ENCODE data around the gene ALDH1L2. TPM values are rescaled to one million over a fixed set of nuclear protein-coding genes. Genes with fewer than 3 reads are reported as not detected.
"Not testable (repeated sequence)": the region's sequence is repeated elsewhere in the genome, so short reads cannot be mapped to it uniquely, and the experiment has no call there.

The ALDH1L2 gene
- total and polyA plus RNA-seq, 9 of the 15 experiments (the other 6 are each of a cell fraction or from before 2014, with no cell fraction given): 1.1 to 9.9 (median 3.8) TPM

GRCh38 chr12:104977688-104978087, 106.6 kb downstream of the ALDH1L2 start:
- H3K27me3 ChIP-seq (ENCODE audit: control insufficient read depth in 2 of 2, insufficient read depth in 2 of 2, low read length in 2 of 2); H3K9ac ChIP-seq (ENCODE audit: insufficient read depth in 1 of 2, low read depth in 2 of 2, low read length in 2 of 2); H3K9me3 ChIP-seq (replicated peaks; ENCODE audit: control insufficient read depth, insufficient read depth, low read depth, low read length); in situ Hi-C loops (cut with MboI); H3K9me1 ChIP-seq (ENCODE audit: control insufficient read depth, insufficient read depth, low read length); H3K79me2 ChIP-seq (ENCODE audit: control insufficient read depth, insufficient read depth, low read length); ATAC-seq; H3K4me1 ChIP-seq (replicated peaks in 1 of 2; ENCODE audit: control insufficient read depth in 2 of 2, insufficient read depth in 2 of 2, low read length in 2 of 2); CTCF ChIA-PET (ENCODE audit: low intra/inter-chr PET ratio); DNase-seq (ENCODE audit: extremely low read depth in 1 of 4, low spot score in 3 of 4); H3K4me2 ChIP-seq (ENCODE audit: insufficient read depth, low read length); H3K27ac ChIP-seq (ENCODE audit: extremely low read depth, low read depth, low read length); H3K4me3 ChIP-seq; H3K36me3 ChIP-seq (ENCODE audit: control insufficient read depth, insufficient read depth, low read length); FAIRE-seq; intact Hi-C loops (cut with micrococcal nuclease); H4K20me1 ChIP-seq (replicated peaks; ENCODE audit: control insufficient read depth, insufficient read depth, low read length); BruUV-seq (replicated peaks): not testable (repeated sequence)
- peak; percentile 69; the same call in 1 of the 2 replicates for TF ChIP-seq ZSCAN29 (IDR thresholded peaks at IDR 0.05)
- 39% methylated on average over 14 of the region's 15 CpGs for WGBS (ENCODE audit: insufficient coverage, low coverage, missing lambda C conversion rate)
- POLR2A ChIA-PET: interaction anchor here (0.6 to 1.8 kb wide), 3 partner anchors 10 to 131 kb away, joined by 3 to 5 read pairs (median 3); no protein-coding TSS in a partner anchor
- H2AFZ ChIP-seq (ENCODE audit: low read depth, low read length): 0 out of 2 replicates have a peak overlapping the region, but pooled peaks have one; percentile 18

- in situ Hi-C loops (cut with MboI) (no loop called here), intact Hi-C loops (cut with micrococcal nuclease) (no loop called here)
- Histone ChIP-seq H3K4me3 (no peak overlapping the region), H3K4me2 (ENCODE audit: insufficient read depth, low read length) (no peak overlapping the region), H3K36me3 (ENCODE audit: control insufficient read depth, insufficient read depth, low read length) (no peaks in the 10 kb centered on the region), H3K9ac (ENCODE audit: insufficient read depth in 1 of 2, low read depth in 2 of 2, low read length in 2 of 2) (no peak overlapping the region), H3K9me1 (ENCODE audit: control insufficient read depth, insufficient read depth, low read length) (no peaks in the 10 kb centered on the region), H3K79me2 (ENCODE audit: control insufficient read depth, insufficient read depth, low read length) (no peaks in the 10 kb centered on the region), H2AFZ (ENCODE audit: low read depth, low read length) (no peak overlapping the region), H3K9me3 (replicated peaks; ENCODE audit: control insufficient read depth, insufficient read depth, low read depth, low read length) (no peaks in the 10 kb centered on the region), H3K27ac (ENCODE audit: extremely low read depth, low read depth, low read length) (no peak overlapping the region), H3K27me3 (ENCODE audit: control insufficient read depth in 2 of 2, insufficient read depth in 2 of 2, low read length in 2 of 2) (peaks cover 2 to 7% of the 10 kb centered on the region in 2 experiments; a peak in 1 of 5 replicates), H4K20me1 (replicated peaks; ENCODE audit: control insufficient read depth, insufficient read depth, low read length) (no peaks in the 10 kb centered on the region), H3K4me1 (replicated peaks in 1 of 2; ENCODE audit: control insufficient read depth in 2 of 2, insufficient read depth in 2 of 2, low read length in 2 of 2) (peaks cover 0 to 3% of the 10 kb centered on the region in 2 experiments; a peak in 1 of 5 replicates)
- DNase-seq (ENCODE audit: extremely low read depth in 1 of 4, low spot score in 3 of 4): peak in 1 of 4 experiments; percentile 19
- no peak for ATAC-seq
- no peak for FAIRE-seq
- no TSS peak for BruUV-seq (replicated peaks)
- ChIA-PET POLR2A (interaction anchor here (0.8 to 1.8 kb wide), 2 partner anchors 18 to 430 kb away, joined by 3 to 5 read pairs; no protein-coding TSS in a partner anchor), CTCF (ENCODE audit: low intra/inter-chr PET ratio) (no interaction called here)
- 12% methylated on average over 8 of the region's 8 CpGs for WGBS (ENCODE audit: insufficient coverage, low coverage, missing lambda C conversion rate)
- TF ChIP-seq TAF7 (tag; IDR thresholded peaks at IDR 0.05) (no peak), NUFIP1 (IDR thresholded peaks at IDR 0.05; ENCODE audit: partially characterized antibody) (no peak), ESRRA (IDR thresholded peaks at IDR 0.05; ENCODE audit: borderline replicate concordance, low read depth) (peak; percentile 60), MAFG (tag; conservative IDR thresholded peaks at IDR 0.05) (no peak), TEAD1 (CRISPR knock-in tag; IDR thresholded peaks at IDR 0.05) (no peak)
- TF ChIP-seq, protein P1, sequence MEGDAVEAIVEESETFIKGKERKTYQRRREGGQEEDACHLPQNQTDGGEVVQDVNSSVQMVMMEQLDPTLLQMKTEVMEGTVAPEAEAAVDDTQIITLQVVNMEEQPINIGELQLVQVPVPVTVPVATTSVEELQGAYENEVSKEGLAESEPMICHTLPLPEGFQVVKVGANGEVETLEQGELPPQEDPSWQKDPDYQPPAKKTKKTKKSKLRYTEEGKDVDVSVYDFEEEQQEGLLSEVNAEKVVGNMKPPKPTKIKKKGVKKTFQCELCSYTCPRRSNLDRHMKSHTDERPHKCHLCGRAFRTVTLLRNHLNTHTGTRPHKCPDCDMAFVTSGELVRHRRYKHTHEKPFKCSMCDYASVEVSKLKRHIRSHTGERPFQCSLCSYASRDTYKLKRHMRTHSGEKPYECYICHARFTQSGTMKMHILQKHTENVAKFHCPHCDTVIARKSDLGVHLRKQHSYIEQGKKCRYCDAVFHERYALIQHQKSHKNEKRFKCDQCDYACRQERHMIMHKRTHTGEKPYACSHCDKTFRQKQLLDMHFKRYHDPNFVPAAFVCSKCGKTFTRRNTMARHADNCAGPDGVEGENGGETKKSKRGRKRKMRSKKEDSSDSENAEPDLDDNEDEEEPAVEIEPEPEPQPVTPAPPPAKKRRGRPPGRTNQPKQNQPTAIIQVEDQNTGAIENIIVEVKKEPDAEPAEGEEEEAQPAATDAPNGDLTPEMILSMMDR (IDR thresholded peaks at IDR 0.05 in 2 of 3, conservative IDR thresholded peaks at IDR 0.05 in 1 of 3; ENCODE audit: insufficient read depth in 2 of 3, low read depth in 1 of 3, low read length in 3 of 3): peak; percentile 28 to 50 (median 45); a peak in 3 of 6 replicates
- TF ChIP-seq, protein P2, sequence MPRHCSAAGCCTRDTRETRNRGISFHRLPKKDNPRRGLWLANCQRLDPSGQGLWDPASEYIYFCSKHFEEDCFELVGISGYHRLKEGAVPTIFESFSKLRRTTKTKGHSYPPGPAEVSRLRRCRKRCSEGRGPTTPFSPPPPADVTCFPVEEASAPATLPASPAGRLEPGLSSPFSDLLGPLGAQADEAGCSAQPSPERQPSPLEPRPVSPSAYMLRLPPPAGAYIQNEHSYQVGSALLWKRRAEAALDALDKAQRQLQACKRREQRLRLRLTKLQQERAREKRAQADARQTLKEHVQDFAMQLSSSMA (CRISPR knock-in tag; IDR thresholded peaks at IDR 0.05): no peak
- TF ChIP-seq, protein P3, sequence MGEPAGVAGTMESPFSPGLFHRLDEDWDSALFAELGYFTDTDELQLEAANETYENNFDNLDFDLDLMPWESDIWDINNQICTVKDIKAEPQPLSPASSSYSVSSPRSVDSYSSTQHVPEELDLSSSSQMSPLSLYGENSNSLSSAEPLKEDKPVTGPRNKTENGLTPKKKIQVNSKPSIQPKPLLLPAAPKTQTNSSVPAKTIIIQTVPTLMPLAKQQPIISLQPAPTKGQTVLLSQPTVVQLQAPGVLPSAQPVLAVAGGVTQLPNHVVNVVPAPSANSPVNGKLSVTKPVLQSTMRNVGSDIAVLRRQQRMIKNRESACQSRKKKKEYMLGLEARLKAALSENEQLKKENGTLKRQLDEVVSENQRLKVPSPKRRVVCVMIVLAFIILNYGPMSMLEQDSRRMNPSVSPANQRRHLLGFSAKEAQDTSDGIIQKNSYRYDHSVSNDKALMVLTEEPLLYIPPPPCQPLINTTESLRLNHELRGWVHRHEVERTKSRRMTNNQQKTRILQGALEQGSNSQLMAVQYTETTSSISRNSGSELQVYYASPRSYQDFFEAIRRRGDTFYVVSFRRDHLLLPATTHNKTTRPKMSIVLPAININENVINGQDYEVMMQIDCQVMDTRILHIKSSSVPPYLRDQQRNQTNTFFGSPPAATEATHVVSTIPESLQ (CRISPR knock-in tag; IDR thresholded peaks at IDR 0.05): no peak
Observed at GRCh38 chr12:104976703-104977102, 107.6 kb downstream of the ALDH1L2 start.

Data from K562 (cell line).